ENCODE results near the gene ALDH18A1.
A peak's percentile ranks its signal among the peaks of the same experiment; 100 is the strongest.
"Not testable (repeated sequence)": the region's sequence is repeated elsewhere in the genome, so short reads cannot be mapped to it uniquely, and the experiment has no call there.

The ALDH18A1 gene

DNA sequence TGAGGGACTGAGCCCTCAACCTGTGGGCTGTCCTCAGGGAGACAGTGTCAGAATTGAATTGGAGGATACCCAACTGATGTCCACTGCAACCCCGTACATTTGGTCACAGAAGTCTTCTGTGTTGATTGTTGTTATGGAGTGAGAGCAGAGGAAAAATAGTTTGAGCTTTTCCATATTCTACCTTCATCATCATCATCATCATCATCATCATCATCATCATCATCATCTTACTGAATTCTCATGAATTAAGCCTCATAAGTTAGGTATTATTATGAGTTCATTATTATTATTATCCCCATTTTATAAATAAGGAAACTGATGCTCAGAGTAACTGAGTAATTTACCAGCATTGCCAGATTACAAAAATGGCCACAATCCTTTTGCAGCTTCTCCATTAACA is 8.4 kb downstream of the ALDH18A1 start:
- no peak for DNase-seq (ENCODE audit: low read depth)

DNA sequence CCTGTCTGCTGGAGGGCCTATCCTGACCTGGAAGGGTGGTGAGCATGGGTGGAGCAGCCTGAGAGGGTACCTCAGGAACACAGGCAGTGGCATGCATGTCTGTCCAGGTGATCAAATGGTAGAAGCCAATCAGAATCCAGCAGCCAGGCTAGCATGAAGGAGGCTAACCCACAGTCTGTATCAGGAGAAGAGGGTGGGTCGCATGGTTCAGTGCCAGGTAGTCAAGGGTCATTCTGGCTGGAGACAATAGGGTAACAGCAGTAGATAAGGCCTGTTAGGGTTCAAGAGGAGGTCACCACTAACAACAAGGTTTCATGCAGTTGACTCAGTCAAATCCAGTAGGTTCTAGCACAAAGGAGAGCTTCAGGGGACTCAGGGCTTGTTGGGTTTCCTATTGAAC is 10.4 kb downstream of the ALDH18A1 start:
- no peak for DNase-seq (ENCODE audit: low read depth)

DNA sequence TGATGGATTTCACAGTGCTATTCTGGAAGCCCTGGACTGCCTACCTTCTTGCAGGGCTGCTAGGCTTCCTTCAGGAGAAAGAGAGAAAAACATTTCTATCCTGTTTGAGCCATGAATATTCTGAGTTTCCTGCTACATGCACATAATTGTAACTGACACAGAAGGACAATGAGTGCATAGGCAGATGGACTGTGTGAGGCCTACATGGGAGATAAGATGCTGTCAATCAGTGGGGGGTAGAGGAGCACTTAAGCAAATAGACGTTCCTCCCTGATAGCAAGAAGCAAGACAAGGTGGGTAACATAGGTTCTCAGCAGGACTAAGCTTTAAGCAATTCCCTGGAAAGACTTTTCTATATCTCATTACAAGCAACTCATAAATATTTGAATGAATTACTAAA is 11.6 kb downstream of the ALDH18A1 start:
- DNase-seq (ENCODE audit: low read depth), result no peak

DNA sequence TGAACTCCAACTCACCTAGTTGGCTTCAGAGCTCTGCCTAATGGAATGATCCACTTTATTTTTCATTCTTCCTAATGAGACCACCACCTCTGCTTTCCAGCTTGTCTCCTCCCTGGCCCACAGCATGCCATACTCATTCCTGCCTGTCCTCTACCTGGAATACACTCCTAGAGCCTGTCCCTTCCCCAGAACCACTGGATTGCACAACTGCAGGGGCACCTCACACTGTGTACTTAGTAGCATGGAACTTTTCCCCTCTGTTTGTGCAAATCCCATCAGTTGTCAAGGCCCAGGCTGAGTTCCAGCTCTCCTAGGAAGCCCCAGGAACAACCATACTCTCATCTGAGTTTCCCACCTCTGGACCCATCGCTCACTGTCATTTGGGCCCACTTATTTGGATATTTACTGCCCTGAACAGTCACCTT is 15.6 kb downstream of the ALDH18A1 start:
- no peak for DNase-seq (ENCODE audit: low read depth)

DNA sequence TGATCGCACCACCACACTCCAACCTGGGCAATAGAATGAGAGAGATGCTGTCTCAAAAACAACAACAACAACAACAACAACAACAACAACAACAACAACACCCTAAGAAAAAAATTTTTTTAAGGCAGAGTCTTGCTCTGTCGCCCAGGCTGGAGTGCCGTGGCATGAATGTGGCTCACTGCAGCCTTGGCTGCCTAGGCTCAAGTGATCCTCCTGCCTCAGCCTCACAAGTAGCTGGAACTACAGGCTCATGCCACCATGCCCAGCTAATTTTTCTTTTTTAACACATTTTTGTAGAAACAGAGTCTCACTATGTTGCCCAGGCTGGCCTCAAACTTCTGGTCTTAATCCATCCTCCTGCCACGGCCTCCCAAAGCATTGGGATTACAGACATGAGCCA is 18.6 kb downstream of the ALDH18A1 start:
- no peak for DNase-seq (ENCODE audit: low read depth)

DNA sequence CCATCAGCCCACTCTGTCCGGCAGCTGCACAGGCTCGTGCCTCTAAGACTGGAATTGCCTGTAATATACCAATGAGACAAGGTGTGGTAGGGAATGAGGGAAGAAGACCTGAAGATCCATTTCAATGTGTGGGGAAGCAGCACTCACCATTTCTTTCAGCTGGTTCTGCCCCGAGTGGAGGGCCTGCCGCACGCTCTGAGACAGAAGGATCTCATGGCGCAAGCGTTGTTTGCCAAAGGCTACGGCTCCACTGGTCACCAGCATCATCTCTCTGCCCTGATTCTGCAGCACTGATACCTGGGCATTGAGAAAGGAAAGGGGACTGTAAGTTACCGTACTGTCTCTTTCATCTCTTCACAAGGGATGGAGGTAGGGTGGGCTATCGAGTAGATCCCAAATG is 19.4 kb downstream of the ALDH18A1 start:
- no peak for DNase-seq (ENCODE audit: low read depth)

DNA sequence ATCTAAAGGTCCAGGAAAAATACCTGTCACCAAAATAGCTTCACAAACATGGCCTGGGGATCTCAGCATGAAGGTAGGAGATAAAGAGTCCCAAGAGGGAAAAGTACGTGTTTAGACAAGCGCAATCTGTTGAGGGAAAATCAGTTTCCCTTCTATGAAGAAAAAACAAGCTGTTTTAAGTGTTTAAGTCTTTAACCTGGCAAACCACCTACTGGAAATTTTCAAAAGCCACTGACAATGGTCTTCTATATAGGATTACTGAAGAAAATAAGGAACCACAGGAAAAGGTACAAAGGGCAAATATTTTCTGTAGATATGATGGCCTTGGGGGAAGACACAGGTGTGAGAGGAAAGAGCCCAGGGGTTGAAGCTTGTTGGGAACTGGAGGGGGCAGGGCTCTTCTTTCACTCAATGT is 21.2 kb downstream of the ALDH18A1 start:
- no peak for DNase-seq (ENCODE audit: low read depth)

DNA sequence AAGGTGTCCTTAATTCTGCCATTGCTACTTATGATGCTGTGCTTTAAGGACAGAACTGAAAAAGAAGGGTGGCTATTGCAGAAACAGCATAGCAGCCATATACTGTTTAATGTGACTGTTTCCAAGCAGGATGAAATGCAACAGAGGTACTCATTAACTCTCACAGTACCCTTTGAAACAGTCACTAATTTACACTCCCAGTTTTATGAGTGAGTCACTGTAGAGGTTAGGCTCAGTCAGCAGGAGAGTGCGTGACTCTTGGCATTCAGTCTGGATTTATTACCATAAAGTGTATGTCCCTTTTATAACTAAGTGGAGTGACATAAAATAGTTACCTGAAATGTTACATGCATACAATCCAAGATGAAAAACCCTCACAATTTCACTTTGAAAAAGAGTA is 27.7 kb downstream of the ALDH18A1 start:
- no peak for DNase-seq (ENCODE audit: low read depth)

DNA sequence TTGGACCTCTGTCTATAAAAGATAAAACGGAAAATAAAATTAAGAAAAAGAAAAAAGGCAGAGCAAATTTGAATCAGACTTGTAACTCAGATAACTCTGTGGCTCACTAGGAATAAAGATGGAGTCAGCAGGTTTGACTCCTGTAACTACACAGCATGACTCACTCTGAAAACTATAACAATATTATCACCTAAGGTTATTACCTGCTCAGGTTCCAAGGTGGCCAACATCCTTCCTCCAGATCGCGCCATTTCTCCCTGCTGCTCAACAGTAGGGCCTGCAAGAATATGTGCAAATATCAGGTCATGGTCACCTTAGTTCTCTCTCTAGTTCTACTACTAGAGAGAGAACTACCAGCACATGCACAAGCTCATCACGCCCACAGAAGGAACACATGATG is 30.0 kb downstream of the ALDH18A1 start:
- no peak for DNase-seq (ENCODE audit: low read depth)

DNA sequence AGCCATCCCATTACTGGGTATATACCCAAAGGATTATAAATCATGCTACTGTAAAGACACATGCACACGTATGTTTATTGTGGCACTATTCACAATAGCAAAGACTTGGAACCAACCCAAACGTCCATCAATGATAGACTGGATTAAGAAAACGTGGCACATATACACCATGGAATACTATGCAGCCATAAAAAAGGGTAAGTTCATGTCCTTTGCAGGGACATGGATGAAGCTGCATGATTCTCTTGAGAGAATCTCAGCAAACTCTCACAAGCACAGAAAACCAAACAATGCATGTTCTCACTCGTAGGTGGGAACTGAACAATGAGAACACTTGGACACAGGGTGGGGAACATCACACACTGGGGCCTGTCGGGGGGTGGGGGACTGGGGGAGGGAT is 36.1 kb downstream of the ALDH18A1 start:
- DNase-seq (ENCODE audit: low read depth), result not testable (repeated sequence)

DNA sequence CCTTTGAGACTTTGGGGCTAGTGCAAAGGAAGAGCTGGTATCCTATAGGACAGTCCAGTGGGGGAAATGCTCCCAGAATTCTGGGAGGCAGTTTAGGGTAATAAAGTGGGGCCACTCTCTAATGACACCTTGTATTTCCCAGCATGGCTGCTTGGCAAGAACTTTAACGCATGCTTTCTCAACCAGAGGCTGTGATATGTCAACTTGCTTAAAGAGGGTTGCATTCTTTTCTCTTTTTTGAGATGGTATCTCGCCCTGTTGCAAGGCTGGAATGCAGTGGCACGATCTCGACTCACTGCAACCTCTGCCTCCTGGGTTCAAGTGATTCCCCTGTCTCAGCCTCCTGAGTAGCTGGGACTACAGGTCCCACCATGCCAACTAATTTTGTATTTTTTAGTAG is 38.4 kb downstream of the ALDH18A1 start:
- no peak for DNase-seq (ENCODE audit: low read depth)

DNA sequence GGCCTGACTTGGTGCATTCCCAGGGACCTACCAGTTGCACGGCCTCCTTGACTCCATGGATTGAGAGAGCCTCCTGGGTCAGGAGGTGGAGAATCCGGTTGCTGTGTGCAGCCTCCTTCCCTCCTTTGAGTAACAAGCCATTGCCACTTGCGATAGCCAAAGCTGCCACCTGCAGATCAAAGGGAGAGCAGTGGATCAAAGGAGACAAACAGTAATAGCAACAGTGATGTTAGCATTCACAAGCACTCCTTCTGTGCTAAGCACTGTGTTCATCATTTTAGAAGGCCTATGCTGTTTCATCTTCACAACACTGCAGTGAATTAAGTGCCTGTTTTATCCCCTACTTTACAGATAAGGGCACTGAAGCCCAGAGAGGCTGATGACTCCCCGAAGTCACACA is 40.1 kb downstream of the ALDH18A1 start:
- DNase-seq (ENCODE audit: low read depth), result no peak

DNA sequence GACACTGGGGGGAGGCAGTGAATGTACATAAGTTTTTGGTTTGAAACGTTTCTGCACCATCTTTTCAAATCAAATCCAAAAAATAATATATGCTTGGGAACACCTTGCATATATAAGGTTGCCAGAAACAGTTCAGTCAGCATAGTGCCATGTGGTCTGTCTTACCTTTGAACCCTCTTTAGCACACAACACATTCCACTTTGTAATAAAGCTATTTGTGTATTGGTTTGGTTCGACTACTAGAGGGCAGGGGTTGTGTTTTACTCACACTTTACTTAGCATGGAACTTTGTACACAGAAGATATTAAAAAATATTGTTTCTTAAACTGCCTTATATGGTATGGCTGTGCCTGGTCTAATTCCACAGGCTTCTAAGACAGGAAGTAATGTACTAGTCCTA is 43.2 kb downstream of the ALDH18A1 start:
- no peak for DNase-seq (ENCODE audit: low read depth)

DNA sequence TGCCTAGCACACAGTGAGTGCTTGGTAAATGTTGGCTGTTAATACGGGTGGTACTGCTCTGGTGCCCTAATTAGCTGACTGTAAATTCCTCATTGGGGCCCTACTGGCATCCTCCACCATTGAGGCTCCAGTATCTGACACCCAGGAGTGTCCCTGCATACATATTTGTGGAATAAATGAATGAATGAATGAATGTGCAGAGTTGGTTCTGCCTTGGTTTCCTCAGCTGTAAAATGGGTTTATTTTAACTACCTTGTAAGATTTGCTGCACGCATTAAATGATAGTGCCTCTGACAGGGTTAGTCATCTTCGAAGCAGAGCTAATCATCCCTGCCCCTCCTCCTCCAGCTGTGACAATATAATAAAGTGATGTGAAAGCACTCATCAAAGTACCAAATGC is 45.8 kb downstream of the ALDH18A1 start:
- DNase-seq (ENCODE audit: low read depth), result no peak

DNA sequence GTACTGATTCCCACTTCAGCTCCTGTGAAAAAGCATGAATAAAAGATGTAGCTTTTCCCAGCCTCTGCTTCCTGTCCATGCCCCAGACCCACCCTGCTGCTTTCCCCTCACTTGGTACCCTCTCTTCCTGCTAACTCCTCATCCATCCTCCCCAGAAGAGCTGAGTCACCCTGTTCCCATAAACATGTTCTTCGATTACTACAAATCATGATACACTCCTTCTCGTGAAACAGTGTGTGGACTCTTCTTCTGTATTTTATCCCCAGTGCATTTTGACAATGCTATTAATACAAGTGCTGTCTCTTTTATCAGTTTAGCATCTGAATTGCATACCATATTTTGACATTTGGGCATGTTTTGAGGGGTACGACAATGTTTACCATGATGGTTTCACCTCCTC is 49.6 kb downstream of the ALDH18A1 start:
- DNase-seq (ENCODE audit: low read depth), result no peak

DNA sequence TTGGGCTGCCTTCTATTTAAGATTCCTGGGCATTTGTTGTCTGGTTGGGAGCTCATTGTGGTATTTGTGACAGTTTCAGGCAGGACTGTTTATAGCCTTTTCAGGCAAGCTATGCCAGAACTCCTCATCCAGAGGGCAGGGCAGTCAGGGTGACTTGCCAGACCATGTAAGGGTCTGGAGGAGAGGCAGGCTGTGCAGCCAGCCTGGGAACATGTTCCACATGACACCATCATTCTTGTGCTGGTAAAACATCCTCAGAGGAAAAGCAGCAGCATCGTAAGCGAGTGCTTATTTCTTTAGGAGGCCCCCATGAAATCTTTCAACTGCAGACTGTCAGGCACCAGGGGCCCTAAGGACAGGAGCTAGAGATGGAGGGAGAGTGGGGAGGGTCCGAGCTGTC is 51.3 kb downstream of the ALDH18A1 start:
- DNase-seq (ENCODE audit: low read depth), result no peak

DNA sequence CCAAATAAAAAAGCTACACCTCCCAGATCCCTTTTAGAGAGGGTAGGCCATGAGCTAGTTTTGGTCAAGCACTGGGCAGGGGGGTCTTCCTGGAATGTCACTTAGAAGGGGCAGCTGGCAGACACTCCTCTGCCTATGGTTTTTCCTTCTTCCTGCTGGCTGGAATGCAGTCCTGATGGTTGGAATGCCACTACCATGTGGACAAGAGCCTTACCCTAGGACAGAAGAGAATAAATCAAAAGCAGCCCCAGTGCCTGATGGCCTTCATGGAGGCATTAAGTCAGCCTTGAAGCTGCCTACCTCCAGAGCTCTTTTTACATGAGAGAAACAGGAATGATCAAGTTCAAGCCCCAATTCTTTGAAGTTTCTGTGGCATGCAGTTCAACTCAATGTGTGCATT is 51.9 kb downstream of the ALDH18A1 start:
- no peak for DNase-seq (ENCODE audit: low read depth)

DNA sequence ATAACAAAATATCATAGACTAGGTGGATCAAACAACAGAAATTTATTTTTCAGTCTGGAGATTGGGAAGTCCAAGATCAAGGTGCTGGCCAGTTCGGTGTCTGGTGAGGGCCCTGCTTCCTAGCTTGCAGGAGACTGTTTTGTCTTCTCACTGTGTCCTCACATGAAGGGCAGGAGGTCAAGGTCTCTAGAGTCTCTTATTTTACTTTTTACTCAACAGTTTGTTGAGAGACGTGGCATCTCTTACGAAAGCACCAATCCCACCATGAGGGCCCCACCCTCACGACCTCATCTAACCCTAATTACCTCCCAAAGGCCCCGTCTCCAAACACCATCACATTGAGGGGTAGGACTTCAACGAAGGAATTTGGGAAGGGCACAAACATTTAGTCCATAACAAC is 54.1 kb downstream of the ALDH18A1 start:
- DNase-seq (ENCODE audit: low read depth), result no peak

DNA sequence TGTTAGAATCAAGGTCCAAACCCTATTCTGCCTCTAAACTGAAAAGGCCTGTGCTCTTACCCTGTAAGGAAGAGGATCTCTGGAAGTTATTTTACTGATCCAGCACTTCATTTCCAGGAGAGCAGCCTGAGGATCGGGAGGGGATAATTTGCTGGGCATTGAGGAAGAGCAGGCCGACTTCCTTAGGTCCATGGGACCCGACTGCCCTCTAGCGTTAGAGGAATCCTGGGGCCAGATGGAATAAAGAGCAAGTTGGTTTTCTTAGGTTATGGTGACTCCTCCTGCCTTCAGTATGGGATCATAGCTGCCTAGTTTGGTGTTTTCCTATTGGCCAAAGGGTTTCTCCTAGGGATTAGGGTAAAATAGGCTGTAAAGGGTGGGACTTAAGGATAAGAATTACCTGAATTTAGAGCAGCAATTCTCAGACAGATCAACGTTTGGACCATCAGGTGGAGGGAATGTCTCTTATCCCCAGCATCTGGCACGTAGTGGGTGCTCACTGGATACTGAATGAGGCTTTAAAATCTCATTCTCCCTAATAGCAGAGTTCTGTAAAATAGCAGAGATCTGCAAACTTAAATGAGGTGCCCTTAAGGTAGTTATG is 55.3 kb downstream of the ALDH18A1 start:
- peak; percentile 8 for DNase-seq (ENCODE audit: low read depth)

DNA sequence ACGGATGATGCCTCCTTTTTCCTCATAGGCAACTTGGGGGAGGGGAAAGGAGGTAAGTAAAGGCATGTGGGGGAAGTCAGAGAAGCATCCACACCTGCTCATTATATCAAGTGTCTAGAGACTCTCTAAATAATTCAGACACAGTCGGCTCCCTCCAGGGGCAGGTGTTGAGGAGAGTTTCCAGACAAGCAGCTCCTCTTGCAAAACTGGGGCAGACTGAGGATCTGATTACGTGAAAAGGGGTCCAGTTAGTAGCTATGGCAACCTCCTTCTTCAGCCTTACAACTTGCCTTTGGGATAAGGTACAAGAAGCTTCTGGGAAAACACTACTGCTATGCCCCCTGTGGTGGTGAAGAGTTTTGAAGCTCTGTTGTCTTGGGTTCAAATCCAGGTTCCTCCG is 56.4 kb downstream of the ALDH18A1 start:
- no peak for DNase-seq (ENCODE audit: low read depth)

DNA sequence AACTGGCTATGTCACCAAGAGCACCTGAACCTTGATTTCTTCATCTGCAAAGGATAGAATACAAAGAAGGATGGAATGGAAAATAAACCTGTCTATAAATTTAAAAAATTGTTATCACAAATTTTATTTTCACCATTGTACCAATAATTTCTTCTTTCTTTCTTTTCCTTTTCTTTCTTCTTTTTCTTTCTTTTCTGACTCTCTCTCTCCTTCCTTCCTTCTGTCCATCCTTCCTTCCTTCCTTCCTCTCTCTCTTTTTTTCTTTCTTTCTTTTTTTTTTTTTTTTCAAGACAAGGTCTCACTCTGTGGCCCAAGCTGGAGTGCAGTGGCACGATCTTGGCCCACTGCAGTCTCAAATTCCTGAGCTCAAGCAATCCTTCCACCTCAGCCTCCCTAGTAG is 58.7 kb downstream of the ALDH18A1 start:
- DNase-seq (ENCODE audit: low read depth), result no peak

DNA sequence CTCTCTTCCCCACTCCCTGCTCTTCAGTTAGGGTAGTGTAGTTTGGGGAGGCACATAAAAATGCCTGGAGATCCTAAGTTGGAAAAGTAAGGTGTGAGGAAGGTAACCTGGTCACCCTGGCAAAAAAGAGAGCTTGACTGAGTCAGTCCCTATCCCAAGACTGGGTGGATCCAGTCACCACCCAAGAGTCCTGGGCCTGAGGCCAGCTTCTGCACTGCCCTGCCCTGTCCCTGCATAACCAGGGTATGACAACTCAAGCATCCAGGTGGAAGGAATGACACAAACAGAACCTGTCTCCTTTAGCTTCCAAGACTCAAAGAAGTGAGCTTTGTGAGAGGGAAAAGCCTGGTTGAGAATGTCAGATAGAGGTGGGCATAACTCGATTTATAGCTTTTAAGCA is 68.5 kb downstream of the ALDH18A1 start:
- DNase-seq (ENCODE audit: low read depth), result no peak

DNA sequence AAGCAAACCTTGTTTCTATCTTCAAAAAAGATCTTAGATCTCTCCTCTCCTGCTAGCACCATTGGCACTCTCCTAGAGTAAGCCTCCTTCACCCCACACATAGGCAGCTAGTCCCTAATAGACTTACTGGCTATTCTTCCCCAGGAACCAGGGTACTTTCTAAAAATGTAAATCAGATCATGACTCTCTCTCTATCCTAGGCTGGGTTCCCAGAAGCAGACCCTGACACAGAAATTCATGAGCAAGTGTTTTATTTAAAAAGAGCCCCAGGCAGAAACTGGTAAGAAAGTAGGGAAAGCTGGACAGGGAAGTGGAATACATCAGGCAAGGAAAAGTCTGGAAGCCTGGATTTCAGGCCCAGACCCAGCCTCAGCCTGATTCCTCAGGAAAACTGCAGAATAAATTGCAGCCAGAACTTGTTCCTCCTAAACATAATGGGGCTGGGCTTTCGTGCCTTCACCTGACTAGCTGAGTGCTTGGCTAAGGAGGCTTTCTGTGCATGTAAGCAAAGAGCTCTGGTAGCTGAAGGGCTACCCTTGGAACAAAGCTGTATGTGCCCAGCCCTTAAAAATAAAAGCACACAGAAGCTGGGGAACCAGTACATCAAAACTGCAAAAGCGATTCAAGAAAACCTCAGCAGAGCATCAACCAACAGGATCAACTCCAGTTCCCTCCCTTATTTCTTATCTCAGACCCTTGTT is 76.5 kb downstream of the ALDH18A1 start:
- DNase-seq (ENCODE audit: low read depth), result no peak

DNA sequence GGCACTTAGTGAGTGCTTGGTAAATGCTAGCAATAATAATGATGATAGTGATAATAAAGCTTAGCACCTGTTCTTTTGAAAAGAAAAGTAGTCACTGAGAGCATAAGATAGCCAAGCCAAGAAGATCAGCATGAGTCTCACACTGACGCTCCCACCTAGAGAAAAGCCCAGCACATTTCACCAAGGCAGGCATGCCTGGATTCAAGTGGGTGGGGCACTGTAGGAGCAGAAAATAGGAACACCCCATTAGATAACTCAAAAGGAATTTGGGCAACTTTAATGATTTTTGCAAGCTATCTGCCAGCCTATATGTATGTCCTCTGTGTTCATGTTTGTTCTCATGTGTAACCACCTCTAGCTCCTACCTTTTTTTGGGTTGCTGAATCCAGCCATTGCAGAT is 77.2 kb downstream of the ALDH18A1 start:
- no peak for DNase-seq (ENCODE audit: low read depth)
